Measurements from ENCODE around the gene DOCK4.

GRCh38 chr7:112212571-112212970 is 6.4 kb upstream of the DOCK4 start:
- TF ChIP-seq, protein P1, sequence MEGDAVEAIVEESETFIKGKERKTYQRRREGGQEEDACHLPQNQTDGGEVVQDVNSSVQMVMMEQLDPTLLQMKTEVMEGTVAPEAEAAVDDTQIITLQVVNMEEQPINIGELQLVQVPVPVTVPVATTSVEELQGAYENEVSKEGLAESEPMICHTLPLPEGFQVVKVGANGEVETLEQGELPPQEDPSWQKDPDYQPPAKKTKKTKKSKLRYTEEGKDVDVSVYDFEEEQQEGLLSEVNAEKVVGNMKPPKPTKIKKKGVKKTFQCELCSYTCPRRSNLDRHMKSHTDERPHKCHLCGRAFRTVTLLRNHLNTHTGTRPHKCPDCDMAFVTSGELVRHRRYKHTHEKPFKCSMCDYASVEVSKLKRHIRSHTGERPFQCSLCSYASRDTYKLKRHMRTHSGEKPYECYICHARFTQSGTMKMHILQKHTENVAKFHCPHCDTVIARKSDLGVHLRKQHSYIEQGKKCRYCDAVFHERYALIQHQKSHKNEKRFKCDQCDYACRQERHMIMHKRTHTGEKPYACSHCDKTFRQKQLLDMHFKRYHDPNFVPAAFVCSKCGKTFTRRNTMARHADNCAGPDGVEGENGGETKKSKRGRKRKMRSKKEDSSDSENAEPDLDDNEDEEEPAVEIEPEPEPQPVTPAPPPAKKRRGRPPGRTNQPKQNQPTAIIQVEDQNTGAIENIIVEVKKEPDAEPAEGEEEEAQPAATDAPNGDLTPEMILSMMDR (IDR thresholded peaks at IDR 0.05; ENCODE audit: insufficient read depth, low read depth, low read length): no peak
- no peak for TF ChIP-seq EZH2 (IDR thresholded peaks at IDR 0.05; ENCODE audit: insufficient read depth, low read length)
